Suprapubic skin (tissue), 3 donors: Measurements from ENCODE around the gene MAB21L4.

Source experiments
- EP300 ChIP-seq: sonication (generic); formaldehyde crosslinking; IDR thresholded peaks from one replicate; pipeline ENCODE4 v1.6.1; 2017; ENCODE audit warnings: antibody characterized with exemption
- TF ChIP-seq, protein P1 (sequence below), 2 donors: fragments of 200-600 bp in 1 of 2; fragments of 450-650 bp in 1 of 2; sonication (generic) in 1 of 2; IDR thresholded peaks; one replicate each; pipeline ENCODE4 v1.5.1; 2016 to 2019; ENCODE audit warnings: antibody characterized with exemption in 2 of 2, mild to moderate bottlenecking in 1 of 2, moderate library complexity in 1 of 2

DNA sequence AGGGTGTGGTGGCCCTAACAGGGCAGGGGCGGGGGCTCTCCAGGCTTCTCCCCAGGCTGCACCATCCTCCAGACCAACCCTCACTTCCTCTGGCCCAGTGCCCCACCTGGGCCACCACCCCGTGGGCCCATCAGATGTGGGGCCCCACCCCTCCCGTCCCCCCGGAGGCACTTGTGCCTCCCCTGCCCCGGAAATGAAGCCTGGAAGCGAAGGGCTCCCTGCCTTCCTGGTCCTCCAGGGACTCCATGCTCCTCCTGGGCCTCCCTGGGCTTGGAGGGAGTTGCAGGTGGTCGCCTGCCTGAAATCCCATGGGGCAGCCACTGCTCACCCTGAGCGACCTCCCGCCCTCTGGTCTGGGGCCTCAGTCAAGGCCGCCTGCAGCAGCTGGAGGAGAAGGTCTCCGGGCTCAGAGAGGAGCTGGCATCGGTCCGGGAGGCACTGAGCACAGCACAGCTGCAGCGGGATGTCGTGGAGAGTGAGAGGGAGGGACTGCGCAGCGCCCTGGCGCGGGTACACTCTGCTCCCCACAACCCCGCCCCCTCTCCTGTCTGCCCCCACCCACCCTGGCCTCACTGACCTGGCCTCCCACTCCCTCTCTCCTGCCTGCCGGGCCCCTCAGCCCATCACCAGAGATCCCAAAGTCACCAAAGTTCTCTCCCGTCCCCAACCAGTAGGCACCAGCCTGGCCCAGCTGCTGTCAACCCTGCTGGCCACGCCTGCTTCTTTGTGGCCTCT lies 38.2 kb upstream of the MAB21L4 start:
- no peak for TF ChIP-seq EP300
- TF ChIP-seq, protein P1, sequence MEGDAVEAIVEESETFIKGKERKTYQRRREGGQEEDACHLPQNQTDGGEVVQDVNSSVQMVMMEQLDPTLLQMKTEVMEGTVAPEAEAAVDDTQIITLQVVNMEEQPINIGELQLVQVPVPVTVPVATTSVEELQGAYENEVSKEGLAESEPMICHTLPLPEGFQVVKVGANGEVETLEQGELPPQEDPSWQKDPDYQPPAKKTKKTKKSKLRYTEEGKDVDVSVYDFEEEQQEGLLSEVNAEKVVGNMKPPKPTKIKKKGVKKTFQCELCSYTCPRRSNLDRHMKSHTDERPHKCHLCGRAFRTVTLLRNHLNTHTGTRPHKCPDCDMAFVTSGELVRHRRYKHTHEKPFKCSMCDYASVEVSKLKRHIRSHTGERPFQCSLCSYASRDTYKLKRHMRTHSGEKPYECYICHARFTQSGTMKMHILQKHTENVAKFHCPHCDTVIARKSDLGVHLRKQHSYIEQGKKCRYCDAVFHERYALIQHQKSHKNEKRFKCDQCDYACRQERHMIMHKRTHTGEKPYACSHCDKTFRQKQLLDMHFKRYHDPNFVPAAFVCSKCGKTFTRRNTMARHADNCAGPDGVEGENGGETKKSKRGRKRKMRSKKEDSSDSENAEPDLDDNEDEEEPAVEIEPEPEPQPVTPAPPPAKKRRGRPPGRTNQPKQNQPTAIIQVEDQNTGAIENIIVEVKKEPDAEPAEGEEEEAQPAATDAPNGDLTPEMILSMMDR (IDR thresholded peaks at IDR 0.05), result no peak
